Activated CD4-positive, CD25-positive, alpha-beta regulatory T cell (primary cell): Measurements from ENCODE around the gene DOP1A.
A peak's percentile ranks its signal among the peaks of the same experiment; 100 is the strongest.
"Not testable (repeated sequence)": the region's sequence is repeated elsewhere in the genome, so short reads cannot be mapped to it uniquely, and the experiment has no call there.

Experiments
- DNase-seq, 4 experiments: peaks; one replicate each; lab custom pipeline; 2025; lab: John Stamatoyannopoulos, UW

DOP1A gene

DNA sequence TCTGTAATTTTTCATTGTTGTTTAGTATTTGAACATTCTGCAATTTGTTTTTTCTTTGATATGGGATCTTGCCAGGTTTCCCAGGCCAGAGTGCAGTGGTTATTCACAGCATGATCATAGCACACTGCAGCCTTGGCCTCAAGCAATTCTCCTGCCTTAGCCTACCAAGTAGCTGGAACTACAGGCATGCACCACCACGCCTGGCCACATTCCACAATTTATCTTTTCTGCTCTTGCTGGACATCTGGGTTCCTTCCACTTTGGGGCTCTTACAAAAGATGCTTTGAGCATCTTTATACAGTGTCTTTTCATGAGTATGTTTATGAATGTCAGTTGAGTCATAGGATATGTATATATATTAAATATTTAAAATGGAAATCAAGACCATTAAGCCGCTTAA is 83.6 kb downstream of the DOP1A start:
- DNase-seq, result no peak

- no peak for DNase-seq
Measured at GRCh38 chr6:83152913-83153312, 85.4 kb downstream of the DOP1A start.

- DNase-seq, result no peak
Measured at GRCh38 chr6:83153883-83154521, 86.5 kb downstream of the DOP1A start.

- DNase-seq, result no peak
Measured at GRCh38 chr6:83155794-83156193, 88.3 kb downstream of the DOP1A start.

DNA sequence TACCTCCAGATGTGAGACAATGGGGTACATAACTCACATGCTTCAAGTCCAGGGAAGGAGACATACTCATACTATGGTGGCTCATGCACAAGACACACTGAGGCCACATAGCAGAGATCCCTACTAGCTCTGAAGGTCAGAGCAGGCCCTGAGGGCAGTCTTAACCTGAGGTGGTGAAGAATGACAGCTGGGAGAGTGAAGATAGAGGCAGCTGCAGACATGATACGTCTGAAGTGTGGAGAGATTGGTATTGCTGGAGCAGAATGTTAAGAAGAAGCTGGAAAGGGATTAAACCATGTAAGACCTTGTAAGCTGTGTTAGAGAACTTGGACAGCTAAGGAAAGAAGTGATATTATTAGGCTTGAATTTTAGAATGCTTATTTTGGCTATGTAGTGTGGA is 92.7 kb downstream of the DOP1A start:
- DNase-seq, result no peak

DNA sequence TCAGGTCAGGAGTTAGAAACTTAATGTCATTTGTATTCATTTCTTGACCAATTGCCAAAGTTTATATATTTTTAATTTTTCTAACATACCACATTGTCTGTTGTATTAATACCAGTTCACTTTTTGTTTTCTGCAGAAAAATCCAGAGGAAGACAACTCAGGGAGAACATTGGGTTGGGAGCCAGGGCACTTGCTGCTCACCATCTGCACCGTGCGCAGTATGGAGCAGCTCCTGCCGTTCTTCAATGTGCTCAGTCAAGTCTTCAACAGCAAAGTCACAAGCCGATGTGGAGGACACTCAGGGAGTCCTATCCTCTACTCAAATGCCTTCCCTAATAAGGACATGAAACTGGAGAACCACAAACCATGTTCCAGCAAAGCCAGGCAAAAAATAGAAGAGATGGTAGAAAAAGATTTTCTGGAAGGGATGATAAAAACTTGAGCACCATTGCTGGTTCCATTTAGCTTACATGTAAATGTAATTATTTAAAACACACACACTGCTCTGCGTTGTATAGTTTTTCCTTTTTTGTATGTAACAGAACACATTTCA is 100.3 kb downstream of the DOP1A start:
- DNase-seq, result no peak

- no peak for DNase-seq
Measured at GRCh38 chr6:83168556-83168955, 101.1 kb downstream of the DOP1A start.

- no peak for DNase-seq
Measured at GRCh38 chr6:83169106-83169505, 101.6 kb downstream of the DOP1A start.

DNA sequence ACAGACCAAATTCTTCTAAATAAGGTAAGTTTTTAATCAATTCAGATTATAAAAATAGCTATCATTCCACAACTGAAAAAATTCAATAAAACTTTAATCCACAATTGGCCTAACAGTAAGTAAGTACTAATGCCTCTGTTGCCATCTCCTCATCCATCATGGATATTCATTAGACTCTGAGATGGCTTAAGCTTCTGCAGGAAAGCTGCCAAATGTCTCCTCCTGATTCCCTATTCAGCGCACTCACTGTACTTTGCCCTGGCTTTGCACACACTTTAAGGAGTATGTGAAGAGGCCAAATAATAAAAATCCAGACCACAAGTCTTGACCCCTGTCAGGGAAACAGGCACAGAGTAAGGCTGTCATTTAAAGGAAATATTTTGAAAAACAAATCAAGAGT is 102.0 kb downstream of the DOP1A start:
- no peak for DNase-seq

GRCh38 chr6:83176246-83176645 is 108.8 kb downstream of the DOP1A start:
- DNase-seq, result no peak

- DNase-seq, result no peak
Measured at GRCh38 chr6:83180426-83180950, 113.0 kb downstream of the DOP1A start.

DNA sequence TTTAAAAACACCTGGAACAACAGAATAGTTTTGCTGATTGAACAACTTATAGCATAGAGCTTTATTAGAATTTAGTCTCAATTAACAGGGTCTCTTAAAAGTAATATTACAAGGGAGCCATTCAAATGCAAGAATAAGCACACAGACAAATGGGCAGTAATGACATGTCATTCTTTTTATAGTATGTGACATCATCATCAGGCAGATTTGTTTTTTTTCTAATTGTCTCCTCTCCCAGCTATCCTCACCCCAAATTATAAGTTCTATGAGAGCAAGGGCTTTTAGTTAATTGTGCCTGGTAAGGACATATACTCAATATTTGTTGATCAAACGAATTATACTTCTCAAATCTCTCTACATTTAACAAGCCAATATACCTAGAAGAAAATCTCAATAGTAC is 114.6 kb downstream of the DOP1A start:
- no peak for DNase-seq

- DNase-seq, result no peak
Measured at GRCh38 chr6:83183082-83183828, 115.8 kb downstream of the DOP1A start.

DNA sequence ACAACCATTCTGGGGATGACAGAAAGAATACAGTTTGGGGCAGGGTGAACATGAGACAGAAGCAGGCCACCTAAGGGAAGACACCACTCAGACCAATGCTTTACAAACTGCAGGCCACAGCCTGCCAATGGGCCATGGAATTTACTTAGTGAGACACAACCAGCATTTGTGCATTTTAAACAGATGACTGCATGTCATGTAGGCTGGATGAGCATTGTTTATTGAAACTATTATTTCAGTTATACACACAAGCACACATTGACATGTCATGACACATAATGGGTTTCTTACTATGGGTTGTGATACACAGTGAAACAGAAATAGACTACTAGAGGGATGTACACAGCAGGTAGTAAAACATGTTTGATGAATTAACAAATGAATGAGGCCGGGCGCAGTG is 117.6 kb downstream of the DOP1A start:
- DNase-seq, result no peak

DNA sequence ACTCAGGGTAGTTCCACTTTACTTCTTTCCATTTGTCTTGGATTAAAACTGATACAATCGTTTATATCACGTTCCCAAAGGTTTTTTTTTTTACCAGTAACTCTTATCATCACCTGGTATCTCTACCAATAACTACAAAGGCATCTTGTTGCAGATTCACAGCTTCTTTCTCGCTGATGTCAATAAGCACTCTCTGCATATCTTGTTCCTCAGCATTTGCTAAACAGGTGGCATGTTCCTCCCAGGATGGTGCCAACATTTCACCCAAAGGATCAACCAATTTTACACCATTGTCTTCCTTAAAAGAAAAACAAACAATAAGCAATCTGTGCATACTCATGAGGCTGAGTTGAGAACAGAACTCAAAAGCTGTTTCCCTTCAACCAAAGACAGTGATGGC is 121.0 kb downstream of the DOP1A start:
- no peak for DNase-seq

DNA sequence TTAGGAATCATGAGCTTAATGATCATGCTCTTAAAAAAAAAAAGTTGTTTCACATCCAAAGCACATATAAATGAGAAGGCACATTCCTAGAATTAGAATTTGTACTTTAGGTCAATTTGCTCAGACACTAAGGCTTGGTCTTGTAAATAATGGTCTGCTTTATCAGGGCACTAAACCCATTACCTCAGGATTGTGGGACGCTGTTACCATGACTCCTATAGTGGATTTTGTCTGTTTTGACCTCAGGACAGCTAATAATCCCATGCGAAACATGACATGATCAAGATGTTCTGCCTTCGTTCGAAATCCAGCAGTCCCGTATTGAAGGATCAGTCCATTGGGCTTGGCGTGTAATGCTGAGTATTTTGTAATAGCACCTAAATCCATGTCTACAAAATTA is 123.2 kb downstream of the DOP1A start:
- DNase-seq, result no peak

- not testable (repeated sequence) for DNase-seq
Measured at GRCh38 chr6:83191974-83192373, 124.5 kb downstream of the DOP1A start.

DNA sequence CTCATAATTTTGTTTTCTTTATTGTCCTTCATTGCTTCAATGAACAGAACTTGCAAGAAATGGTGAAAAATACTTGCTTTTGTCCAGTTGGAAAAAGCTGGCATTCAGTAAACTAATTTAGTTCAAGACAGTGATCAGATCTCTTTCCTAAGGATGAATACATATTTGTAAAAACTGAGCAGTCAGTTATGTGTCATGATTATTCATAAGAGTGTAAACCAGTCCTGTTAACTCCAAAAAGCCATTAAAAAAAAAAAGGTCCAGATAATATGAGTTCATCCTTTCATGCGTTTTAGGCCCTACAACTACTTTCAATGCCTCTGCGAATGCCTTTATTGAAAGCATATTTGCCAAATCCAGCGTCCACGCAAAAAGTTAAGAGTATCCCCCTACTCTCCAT is 125.0 kb downstream of the DOP1A start:
- DNase-seq, result no peak

- DNase-seq, result peak; percentile 73 to 85 (median 80)
Measured at GRCh38 chr6:83192871-83193746, 125.6 kb downstream of the DOP1A start, which contains the start of the genes PGM3 and RWDD2A. Gene PGM3, minus strand, starts transcription at chr6:83193265. Its CDS starts 2,253 bp downstream, at chr6:83191012. Gene RWDD2A, plus strand, starts transcription at chr6:83193357. Its CDS starts 1,095 bp downstream, at chr6:83194452.

DNA sequence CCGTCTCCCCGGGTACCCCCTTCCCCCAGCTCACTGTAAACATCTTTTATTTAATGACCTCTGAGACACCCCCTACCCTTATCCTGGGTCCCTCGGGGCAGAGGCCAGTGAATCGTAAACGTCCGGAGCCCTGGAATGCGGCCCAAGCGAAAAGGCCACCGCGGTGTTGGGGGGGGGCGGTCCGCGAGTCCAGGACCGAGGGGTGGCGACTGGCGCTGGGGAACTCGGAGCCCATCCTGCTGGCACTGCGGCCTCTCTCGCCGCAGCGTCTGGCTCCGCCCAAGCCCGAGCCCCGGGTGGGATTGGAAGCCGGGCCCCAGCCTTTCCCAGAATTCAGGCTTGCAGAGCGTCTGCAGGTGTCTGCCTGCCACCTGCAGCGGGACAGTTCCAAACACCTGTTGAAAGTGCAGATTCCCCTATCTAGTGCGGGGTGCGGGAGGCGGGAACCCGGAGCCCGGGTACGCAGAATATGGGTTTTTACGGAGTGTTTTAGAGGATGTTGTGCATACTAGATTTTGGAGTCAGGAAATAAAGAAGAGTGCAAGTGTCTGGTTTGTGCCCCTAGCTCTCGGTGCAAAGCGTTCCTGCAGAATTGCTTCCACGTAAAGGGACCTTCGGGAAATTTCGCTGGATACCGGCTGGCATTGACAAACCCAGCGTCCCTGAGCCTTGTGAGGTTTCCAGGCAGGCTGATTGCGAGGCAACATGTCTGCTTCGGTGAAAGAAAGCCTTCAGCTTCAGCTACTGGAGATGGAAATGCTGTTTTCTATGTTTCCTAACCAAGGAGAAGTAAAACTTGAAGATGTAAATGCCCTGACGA is 126.5 kb downstream of the DOP1A start:
- no peak for DNase-seq
